Measurements from ENCODE around the gene COQ9.
"Not testable (repeated sequence)": the region's sequence is repeated elsewhere in the genome, so short reads cannot be mapped to it uniquely, and the experiment has no call there.

Gene COQ9, protein sequence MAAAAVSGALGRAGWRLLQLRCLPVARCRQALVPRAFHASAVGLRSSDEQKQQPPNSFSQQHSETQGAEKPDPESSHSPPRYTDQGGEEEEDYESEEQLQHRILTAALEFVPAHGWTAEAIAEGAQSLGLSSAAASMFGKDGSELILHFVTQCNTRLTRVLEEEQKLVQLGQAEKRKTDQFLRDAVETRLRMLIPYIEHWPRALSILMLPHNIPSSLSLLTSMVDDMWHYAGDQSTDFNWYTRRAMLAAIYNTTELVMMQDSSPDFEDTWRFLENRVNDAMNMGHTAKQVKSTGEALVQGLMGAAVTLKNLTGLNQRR

DNA sequence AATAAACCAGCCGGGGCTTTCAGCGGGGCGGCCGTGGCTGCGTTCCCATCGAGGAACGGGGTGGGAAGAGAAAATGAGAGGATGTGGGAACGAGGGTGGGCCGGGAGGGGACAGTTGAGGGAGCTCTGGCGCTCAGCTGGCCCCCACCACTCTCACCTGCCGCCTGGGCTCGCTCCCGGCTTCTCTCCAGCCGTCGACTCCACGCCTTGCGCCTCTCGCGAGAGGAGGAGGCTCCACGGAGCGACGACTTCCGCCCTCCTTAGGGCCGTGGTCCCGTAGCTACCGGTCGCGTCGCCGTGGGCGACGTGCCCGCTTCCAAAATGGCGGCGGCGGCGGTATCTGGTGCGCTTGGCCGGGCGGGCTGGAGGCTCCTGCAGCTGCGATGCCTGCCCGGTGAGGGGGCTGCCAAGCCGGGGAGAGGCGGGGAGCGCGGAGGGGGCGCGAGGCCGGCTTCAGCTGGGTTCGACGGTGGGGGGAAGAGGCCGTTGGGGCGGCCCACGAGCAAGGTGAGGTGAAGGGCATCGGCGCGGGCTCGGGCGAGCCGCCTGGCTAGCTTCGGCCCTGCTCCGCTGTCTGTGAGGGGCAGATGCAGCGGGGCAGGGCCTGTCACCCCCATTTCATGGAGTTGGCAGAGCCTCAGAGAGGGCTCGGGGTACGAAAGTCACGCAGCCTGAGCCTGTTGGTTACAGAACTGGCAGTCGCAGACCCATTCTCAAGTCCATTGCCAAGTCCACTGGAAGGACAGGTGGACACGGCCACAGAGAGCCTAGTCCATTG is at the start of gene COQ9, which contains the start of gene CIAPIN1:
COQ9 (plus strand) TSS at position 294 of the 777 bp plus-strand sequence; CDS start at position 321, 27 bp downstream.
CIAPIN1 (minus strand) TSS at position 200 of the 777 bp plus-strand sequence. CDS start 6,457 bp downstream, outside the sequence.
- DNase-seq (ENCODE audit: low read depth in 2 of 2): peak; percentile 80 to 81

DNA sequence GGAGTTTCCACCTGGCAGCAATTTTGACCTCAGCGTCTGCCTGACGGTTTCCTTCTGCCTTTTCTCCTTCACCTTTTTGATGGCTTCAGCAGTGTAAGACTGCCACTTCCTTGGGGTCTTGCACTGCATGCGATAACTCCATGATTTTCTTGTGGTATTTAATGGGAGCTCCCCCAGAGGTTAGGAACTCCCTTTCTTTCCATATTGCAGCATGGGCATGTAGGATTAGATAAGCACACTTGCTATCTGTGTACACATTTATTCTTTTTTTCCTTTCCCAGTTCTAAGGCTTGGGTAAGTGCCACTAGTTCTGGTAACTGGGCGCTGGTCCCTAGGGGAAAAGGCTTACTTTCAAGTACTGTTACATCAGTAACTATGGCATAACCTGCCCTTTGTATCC is 49.8 kb upstream of the COQ9 start:
- DNase-seq (ENCODE audit: low read depth in 2 of 2): not testable (repeated sequence)

DNA sequence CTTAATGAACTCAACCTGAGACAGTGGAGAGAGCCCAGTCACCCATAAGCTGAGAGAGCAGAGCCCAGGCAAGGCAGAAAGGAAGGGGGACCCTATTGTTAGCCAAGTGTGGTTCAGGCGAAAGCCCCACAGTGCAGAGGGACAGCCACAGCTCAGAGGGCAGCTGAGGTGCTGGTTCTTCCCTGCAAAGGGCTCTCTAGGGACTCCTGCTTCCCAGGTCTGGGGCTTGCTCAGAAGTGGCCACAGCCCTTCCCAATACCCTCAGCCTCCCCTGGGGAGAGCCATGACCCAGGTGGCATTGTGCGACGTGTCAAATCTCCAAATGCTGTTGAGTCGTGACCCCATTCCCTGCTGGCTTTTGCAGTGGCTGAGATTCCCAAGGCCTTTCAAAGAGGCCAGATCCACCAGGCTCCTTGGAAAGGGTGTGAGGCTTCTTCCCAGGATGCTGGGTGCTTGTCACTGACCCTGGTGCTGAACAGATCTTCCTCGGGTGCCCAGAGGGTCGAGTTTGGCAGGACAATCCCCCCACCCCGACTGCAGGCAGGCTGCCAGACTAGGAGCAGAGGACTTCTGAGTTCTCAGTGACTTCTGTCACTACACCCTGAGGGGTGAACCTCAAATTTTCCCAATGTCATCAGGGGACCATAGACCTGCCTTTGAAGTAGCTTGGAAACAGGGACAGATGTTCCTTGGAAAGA is 45.2 kb upstream of the COQ9 start:
- no peak for DNase-seq (ENCODE audit: low read depth in 2 of 2)

DNA sequence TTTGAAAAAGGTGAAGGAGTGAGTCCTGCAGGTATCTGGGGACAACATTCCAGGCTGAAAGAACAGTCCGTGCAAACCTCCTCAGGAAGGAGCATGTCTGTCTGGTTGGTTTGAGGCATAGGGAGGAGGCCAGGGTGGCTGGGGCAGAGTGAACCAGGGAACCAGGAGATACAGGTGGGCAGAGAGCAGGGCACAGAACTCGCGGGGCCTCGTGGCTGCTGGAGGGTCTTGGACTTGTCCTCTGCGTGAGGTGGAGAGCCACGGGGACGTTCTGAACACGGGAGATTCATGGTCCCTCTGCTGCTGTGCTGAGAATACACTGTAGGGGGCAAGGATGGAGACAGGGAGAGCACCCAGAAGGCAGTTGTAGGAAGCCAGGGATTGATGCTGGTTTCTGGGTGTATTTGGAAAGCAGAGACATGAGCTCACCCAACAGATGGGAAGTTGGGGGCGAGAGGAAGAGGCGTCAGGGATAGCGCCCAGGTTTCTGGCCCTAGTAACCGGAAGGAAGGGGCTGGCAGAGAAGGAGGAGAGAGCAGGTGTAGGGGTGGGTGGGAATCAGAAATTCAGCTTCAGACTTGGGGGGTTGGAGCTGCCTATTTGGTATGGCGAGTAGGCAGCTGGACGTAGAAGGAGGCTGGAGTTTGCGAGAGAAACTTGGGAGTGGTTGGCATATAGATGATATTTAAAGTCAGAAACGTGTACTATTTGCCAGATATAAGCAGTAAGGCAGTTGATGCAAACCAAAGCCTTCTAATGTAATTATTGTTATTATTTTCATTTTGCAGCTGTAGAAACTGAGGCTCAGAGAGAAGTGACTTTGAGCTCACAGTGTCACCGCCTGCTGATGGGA is 43.1 kb upstream of the COQ9 start, which contains the start of gene CCL17:
CCL17 (plus strand) TSS at position 803 of the 853 bp plus-strand sequence. CDS start 9,166 bp downstream, outside the sequence.
- DNase-seq (ENCODE audit: low read depth in 2 of 2): no peak

DNA sequence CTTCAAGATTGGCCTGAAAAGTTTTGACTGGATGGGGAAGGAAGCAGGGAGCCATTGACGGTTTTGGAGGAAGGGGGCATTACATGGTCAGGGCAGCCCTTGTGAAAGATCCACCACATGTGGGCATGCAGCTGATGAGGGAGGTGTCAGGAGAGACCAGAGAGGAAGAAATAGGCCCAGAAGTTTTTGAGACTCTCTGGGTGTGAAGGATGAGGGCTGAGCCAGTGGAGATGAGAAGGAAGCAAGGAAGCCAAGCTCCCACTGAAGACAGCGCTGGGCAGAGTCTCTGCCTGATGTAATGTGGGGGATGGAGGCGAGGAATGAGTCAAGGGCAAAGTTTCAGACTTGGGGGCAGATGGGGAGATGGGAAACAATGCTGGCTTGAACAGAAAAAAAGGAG is 42.2 kb upstream of the COQ9 start:
- no peak for DNase-seq (ENCODE audit: low read depth in 2 of 2)

DNA sequence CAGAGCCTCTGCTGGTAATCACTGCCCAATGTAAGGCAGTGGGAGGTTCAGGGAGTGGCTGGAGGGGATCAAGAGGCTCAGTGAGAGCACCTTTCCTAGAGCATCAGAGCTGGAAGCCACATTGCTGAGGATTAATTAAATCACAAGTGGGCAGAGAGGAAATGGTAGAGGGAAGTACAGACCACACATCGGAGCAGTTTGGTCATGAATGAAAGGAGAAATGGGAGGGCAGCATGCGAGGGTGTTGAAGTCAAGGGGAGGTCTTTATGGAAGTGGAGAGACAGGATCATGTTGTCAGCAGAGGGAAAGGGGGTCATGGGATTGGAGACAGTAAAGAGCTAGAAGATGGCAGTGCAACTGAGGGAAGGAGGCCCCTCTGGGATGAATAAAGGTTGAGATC is 40.4 kb upstream of the COQ9 start:
- DNase-seq (ENCODE audit: low read depth in 2 of 2): no peak

DNA sequence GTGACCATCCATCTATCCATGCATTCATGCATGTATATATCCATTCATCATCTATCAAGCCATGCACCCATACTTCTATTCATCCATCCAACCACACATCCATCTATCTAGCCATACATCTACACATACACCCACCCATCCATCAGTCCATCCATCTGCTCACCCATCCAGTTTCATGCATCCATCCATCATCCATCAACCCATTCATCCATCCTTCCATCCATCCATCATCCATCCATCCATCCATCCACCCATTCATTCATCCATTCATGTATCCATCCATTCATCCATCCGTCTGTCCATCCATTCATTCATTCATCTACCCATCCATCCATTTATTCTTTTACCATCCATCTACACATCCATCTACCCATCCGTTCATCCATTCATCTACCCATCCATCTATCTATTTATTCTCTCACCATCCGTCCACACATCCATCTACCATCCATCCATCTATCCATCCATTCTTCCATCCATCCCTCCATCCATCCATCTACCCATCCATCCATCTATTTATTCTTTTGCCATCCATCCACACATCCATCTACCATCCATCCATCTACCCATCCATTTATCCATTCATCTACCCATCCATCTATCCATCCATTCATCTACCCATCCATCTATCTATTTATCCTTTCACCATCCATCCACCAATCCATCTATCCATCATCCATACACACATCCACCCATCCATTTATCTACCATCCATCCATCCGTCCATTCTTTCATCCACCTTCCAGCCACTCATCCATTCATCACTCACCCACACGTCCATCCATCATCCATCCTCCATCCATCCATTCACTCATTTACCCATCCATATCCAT is 39.5 kb upstream of the COQ9 start:
- no peak for DNase-seq (ENCODE audit: low read depth in 2 of 2)

DNA sequence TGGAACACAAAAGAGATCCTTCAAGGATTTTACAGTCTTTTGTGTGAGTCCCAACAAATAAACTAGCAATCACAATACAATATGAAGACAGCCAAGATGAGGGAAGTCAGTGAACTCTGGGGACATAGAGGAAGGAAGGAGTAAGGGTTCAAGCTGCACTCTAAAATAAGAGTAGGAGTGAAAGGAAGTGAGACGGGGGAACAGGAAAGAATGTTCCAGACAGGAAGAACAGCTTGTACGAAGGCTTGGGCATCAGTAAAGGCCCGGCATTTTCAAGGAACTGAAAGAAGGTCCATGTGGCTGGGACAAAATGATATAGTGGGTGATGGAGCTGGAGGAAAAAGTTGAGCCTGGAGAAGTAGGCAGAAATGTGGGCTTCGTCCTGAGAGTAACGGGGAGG is 38.2 kb upstream of the COQ9 start:
- DNase-seq (ENCODE audit: low read depth in 2 of 2): no peak

DNA sequence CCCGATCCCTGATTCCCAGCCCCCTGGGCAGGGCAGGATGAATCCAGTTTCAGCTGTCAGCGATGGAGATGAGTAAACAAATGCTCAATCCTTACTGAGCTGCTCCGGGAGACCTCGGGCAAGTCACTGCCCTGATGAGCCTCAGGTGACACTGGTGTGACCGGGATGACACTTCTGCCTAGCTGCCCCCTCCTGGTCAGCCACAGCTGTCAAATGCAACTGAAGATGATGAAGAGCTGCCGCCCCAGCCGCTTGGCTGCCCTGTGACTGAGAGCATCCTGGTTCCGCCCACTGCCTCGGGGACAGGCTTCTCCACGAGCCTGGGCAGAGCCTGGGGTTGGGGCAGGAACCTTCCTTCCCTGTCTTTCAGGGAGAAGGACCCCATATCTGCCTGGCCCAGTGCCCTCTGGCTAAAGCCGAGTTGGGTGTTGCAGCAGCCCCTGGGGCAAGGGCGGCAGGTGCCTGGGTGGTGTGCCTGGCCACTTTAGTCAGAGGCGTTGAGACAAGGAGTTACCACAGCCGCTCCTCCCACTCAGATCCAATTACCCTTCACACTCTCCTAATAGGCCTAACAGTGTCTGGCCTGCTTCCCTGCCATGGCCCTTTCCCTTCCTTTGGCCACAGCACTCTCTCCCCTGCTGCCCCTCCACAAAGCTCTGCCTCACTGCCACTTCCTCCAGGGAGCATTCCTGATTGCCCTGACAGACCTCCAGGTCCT is 37.2 kb upstream of the COQ9 start:
- no peak for DNase-seq (ENCODE audit: low read depth in 2 of 2)

DNA sequence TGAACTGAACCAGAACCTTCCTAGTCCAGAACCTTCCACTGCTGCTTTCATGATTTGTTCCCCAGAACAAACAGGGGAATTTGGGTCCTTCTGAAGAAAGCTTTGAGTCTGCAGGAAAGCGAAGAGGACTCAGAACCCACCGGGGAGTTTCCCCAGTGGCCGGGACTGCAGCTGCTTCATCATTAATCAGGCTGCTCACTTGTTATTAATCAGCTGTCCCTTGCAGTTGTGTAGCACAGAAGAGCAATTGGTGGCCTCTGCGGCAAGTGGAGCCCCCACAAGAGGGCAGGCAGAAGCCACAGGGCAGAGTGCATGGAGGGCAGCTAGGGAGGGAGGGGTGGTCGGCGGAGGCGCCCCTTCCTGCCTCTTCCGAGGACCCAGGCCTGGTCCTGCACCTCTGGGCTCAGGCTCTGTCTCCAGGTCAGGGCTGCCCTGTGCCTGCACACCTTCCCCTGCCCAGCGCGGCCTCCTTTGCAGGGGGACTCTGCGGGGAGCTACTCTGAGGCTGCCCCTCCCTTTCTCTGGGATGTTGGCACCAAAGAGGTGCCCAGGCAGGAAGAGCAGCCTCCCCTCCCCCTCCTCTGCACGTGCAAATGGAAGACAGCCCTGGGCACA is 35.8 kb upstream of the COQ9 start:
- no peak for DNase-seq (ENCODE audit: low read depth in 2 of 2)

DNA sequence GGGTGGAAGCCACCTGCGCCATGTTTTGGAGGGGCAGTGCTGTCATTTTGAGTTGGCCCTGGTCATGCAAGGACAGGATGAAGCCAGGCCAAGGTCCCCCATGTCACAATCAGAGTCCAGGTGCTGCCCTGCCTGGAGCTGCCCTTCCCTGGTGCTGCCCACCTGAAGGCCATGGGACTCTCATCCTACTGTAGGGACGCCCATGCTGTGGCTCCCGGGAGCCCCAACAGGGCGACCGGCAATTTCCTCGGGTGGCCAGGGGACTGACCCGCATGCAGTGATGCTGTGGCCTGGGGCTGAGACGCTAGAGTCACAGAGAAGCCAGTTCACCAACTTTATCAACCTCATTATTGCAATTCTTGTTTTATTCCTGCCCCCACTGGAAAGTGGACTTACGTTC is 34.7 kb upstream of the COQ9 start:
- DNase-seq (ENCODE audit: low read depth in 2 of 2): no peak

DNA sequence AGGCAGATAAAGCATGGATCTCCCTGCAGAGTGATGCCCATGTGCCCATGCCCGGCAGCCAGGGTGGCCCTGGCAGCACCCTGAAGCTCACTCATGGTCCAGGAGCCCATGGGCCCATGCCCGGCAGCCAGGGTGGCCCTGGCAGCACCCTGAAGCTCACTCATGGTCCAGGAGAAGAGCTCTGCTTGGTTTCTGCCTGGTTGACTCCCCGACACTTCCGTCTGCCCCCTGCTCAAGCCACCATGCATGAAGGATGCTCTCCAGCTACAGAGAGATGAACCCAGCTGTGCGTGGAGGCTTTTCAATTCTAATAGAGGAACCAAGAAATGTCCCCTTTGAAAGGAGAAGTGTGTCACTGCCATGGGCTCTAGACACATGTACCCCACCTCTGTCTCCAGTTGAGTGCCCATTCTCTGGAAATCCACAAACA is 34.0 kb upstream of the COQ9 start:
- DNase-seq (ENCODE audit: low read depth in 2 of 2): no peak

DNA sequence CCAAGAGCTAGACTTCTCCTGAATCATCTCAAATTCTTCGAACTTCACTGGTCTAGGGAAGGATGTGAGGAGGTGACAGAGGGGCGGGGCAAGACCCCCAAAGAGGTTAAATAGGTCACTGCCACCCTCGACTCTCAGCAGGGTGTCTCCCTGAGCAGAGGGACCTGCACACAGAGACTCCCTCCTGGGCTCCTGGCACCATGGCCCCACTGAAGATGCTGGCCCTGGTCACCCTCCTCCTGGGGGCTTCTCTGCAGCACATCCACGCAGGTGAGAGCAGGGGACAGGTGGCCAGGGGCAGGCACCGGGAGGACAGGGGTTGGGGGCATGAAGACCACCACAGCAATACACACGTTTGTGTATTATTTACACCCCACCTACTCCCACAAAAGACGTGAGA is 33.5 kb upstream of the COQ9 start:
- DNase-seq (ENCODE audit: low read depth in 2 of 2): no peak

DNA sequence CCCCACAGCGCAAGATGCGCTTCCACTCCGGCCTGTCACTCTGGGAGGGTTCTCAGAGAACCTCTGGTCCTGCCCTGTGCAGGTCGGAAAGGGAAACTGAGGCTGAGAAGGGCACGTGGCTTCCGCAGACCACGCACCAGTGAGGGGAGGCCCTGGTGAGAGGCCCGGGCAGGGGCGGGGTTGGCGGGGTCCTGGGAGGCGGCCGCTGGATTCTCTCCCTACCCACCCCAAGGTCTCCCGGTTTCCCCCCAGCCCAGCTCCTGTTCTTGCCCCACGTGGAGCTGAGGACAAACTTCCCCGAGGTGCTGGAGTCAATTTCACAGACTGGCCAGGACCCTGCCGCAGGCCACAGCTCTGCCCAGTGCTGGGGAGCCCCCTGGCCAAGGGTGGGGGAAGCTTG is 31.2 kb upstream of the COQ9 start:
- DNase-seq (ENCODE audit: low read depth in 2 of 2): no peak

DNA sequence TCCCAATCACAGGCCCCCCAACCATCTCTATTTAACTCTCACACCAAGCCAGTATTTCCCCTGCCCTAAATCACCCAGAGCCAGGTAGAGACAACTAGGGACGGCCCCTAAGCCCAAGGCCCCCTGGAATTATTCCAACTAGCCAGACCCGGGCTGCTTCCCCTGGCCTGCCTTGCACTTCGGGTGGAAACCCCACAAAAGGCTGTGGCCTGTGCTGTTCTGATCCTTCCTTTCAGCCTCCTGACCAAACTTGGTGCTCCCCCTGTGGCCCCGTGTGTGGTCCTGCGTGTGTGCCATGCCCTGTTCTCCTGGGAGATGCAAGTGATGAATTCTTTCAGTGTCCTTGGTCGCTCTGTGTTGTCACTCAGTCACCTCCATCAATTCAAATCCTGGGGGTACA is 27.8 kb upstream of the COQ9 start:
- DNase-seq (ENCODE audit: low read depth in 2 of 2): no peak

DNA sequence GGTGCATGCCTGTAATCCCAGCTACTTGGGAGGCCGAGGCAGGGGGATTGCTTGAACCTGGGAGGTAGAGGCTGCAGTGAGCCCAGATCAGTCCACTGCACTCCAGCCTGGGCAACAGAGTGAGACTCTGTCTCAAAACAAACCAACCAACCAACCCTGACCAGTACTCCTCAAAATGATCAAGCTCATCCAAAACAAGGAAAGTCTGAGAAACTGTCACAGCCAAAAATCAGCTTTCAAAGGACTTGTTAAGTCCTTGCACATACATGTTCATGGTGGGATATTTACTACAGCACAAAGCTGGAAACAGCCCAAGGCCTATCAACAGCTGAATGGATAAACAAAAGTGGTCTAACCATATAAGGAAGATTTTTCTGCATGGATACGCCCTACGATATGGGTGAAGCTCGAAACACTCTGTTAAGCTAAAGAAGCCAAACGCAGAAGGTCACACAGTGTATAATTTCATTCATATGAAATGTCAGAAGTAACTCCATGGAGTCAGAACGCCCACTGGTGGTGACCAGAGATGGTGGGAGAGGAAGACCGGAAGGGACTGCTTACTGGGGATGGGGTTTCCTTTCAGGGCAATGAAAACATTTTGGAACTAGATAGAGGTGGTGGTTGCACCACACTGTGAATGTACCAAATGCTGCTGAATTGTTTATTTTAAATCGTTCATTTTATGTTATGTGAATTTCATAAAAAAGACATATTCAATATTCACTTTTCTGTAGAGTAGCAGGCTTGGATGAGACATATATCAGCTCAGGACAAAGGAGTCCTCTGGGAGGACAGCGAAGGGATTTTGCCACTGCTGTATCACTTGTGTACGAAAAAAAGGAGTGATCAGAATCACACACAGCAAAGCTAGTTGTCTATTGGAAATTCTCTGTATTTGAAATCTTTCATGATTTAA is 25.0 kb upstream of the COQ9 start:
- peak; percentile 41 to 46 for DNase-seq (ENCODE audit: low read depth in 2 of 2)

DNA sequence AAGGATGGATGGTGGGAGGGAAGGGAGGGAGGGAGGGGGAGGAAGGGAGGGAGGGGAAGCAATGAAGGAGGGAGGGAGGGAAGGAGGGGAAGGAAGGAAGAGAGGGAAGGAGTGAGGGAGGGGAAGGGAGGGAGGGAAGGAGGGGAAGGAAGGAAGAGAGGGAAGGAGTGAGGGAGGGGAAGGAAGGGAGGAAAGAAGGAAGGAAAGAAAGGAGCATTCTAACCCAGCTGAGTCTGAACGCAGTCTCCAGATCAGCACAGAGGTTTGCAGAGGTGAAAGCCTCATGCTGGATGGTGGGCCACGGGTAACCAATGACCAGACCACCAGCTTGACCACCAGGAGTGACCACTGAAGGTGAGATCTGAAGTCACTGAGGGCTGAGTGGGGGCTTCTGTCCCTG is 24.1 kb upstream of the COQ9 start:
- no peak for DNase-seq (ENCODE audit: low read depth in 2 of 2)

DNA sequence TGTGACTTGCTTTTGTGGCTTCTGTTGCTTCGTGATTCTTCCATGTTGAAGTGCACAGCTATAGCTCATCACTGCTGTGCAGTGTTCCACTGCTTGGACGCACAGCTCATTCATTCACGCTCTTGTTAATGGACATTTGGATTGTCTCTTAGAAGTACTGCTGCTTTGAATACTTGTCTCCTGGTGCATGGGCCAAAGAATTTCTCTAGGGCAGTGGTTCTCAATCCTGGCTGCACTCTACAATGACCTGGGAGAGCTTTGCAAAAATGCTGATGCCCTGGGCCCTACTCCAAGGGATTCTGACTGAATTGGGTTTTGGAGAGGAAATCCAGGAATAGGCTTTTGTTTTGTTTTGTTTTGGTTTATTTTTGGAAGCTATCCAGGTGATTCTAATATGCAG is 22.7 kb upstream of the COQ9 start:
- no peak for DNase-seq (ENCODE audit: low read depth in 2 of 2)

Data from fibroblast of skin of left quadriceps (primary cell).